ENCODE measurements around the gene CASTOR1.

DNA sequence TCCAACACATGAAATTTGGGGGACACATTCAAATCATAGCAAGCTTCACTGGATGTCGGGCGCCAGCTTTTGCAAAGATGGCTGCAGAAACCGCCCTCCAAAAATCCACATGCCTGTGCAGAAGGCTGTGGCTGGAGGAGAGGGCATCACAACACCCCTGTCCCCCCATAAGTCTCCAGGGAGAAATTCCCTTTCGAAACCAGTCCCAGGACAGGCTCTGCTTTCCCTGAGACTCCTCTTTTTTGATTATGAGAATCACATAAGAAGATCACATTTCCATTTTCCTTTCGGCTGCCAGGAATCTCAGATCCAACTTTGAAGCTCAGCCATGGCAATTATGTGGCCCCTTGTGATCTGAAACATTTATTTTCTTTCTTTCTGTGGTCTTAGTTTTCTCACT, 52.4 kb downstream of the CASTOR1 start:
- no peak for TF ChIP-seq CTCF (IDR thresholded peaks at IDR 0.05)
- no peak for TF ChIP-seq POLR2A (IDR thresholded peaks at IDR 0.05)

All from Peyer's patch (tissue), 4 donors.